Measurements from ENCODE around the gene CDC37. TPM values are rescaled to one million over a fixed set of nuclear protein-coding genes. Genes with fewer than 3 reads are reported as not detected.
A peak's percentile ranks its signal among the peaks of the same experiment; 100 is the strongest.

CDC37 gene
- 141 TPM for polyA plus RNA-seq (ENCODE audit: insufficient read length)
- long read RNA-seq, donor 1, transcript CDC37-209 (7 exons, 1,377 nt): minor isoform, 15 of 96 reads
- long read RNA-seq, donor 1, transcript CDC37-201 (8 exons, 1,608 nt): major isoform, 54 of 96 reads
- long read RNA-seq, donor 1, partial matches to known transcripts: 27 of 96 reads
- long read RNA-seq, donor 1, other reads (novel, unspliced or antisense): 0 of 96 reads
- long read RNA-seq, donor 2, transcript CDC37-209 (7 exons, 1,377 nt): minor isoform, 18 of 62 reads
- long read RNA-seq, donor 2, transcript CDC37-201 (8 exons, 1,608 nt): major isoform, 24 of 62 reads
- long read RNA-seq, donor 2, partial matches to known transcripts: 20 of 62 reads
- long read RNA-seq, donor 2, other reads (novel, unspliced or antisense): 0 of 62 reads
- long read RNA-seq, donor 3, transcript CDC37-201 (8 exons, 1,608 nt): major isoform, 22 of 69 reads
- long read RNA-seq, donor 3, transcript CDC37-209 (7 exons, 1,377 nt): minor isoform, 14 of 69 reads
- long read RNA-seq, donor 3, partial matches to known transcripts: 33 of 69 reads
- long read RNA-seq, donor 3, other reads (novel, unspliced or antisense): 0 of 69 reads
- long read RNA-seq, donor 4, partial matches to known transcripts: 0 of 2 reads
- long read RNA-seq, donor 4, other reads (novel, unspliced or antisense): 0 of 2 reads
- long read RNA-seq, donor 5, transcript CDC37-201 (8 exons, 1,608 nt): major isoform, 103 of 172 reads
- long read RNA-seq, donor 5, transcript CDC37-209 (7 exons, 1,377 nt): minor isoform, 35 of 172 reads
- long read RNA-seq, donor 5, partial matches to known transcripts: 32 of 172 reads
- long read RNA-seq, donor 5, other reads (novel, unspliced or antisense): 0 of 172 reads
- long read RNA-seq, donor 6, transcript CDC37-201 (8 exons, 1,608 nt): major isoform, 54 of 96 reads
- long read RNA-seq, donor 6, transcript CDC37-209 (7 exons, 1,377 nt): minor isoform, 8 of 96 reads
- long read RNA-seq, donor 6, partial matches to known transcripts: 34 of 96 reads
- long read RNA-seq, donor 6, other reads (novel, unspliced or antisense): 0 of 96 reads
- long read RNA-seq, donor 7, transcript CDC37-201 (8 exons, 1,608 nt): major isoform, 61 of 124 reads
- long read RNA-seq, donor 7, transcript CDC37-209 (7 exons, 1,377 nt): minor isoform, 27 of 124 reads
- long read RNA-seq, donor 7, partial matches to known transcripts: 36 of 124 reads
- long read RNA-seq, donor 7, other reads (novel, unspliced or antisense): 0 of 124 reads
- long read RNA-seq, donor 8, transcript CDC37-209 (7 exons, 1,377 nt): minor isoform, 6 of 34 reads
- long read RNA-seq, donor 8, transcript CDC37-201 (8 exons, 1,608 nt): major isoform, 23 of 34 reads
- long read RNA-seq, donor 8, partial matches to known transcripts: 5 of 34 reads
- long read RNA-seq, donor 8, other reads (novel, unspliced or antisense): 0 of 34 reads

- DNase-seq: peak; percentile 97
These were observed at the start of gene CDC37 for GRCh38 chr19:10403137-10404021. CDC37 (minus strand) TSS chr19:10403542; CDS start chr19:10403479, 63 bp downstream.

- no peak for DNase-seq
These were observed 47.7 kb upstream of the CDC37 start for GRCh38 chr19:10450853-10451609.

GRCh38 chr19:10450191-10450852 lies 47.0 kb upstream of the CDC37 start:
- DNase-seq: no peak

GRCh38 chr19:10449037-10449436 lies 45.7 kb upstream of the CDC37 start:
- DNase-seq: no peak

- DNase-seq: no peak
These were observed 39.4 kb upstream of the CDC37 start for GRCh38 chr19:10442698-10443097.

GRCh38 chr19:10439588-10439987 lies 36.2 kb upstream of the CDC37 start:
- no peak for DNase-seq

- no peak for DNase-seq
These were observed 29.8 kb upstream of the CDC37 start for GRCh38 chr19:10433131-10433536.

GRCh38 chr19:10432736-10433130 lies 29.4 kb upstream of the CDC37 start:
- DNase-seq: no peak

GRCh38 chr19:10431943-10432735 lies 28.8 kb upstream of the CDC37 start:
- DNase-seq: no peak

GRCh38 chr19:10431254-10431942 lies 28.1 kb upstream of the CDC37 start:
- no peak for DNase-seq

- no peak for DNase-seq
These were observed 27.3 kb upstream of the CDC37 start for GRCh38 chr19:10430505-10431253.

- no peak for DNase-seq
These were observed 25.6 kb upstream of the CDC37 start for GRCh38 chr19:10428996-10429381.

- DNase-seq: no peak
These were observed 23.8 kb upstream of the CDC37 start for GRCh38 chr19:10427169-10427568.

- DNase-seq: peak; percentile 75
These were observed 20.8 kb upstream of the CDC37 start for GRCh38 chr19:10424011-10424637.

GRCh38 chr19:10422846-10423245 lies 19.5 kb upstream of the CDC37 start:
- no peak for DNase-seq

- DNase-seq: no peak
These were observed 18.7 kb upstream of the CDC37 start for GRCh38 chr19:10422046-10422461.

All from left kidney (tissue), 8 donors.